Neutrophil (primary cell): ENCODE measurements around the gene KCNIP1.

Experiments used
- H3K27ac ChIP-seq: fragments of 200-600 bp; sonication (generic); 2 replicates; pipeline ENCODE4 v1.5.1; 2016; ENCODE audit warnings: mild to moderate bottlenecking, moderate library complexity
- H3K27me3 ChIP-seq: fragments of 200-600 bp; sonication (generic); 2 replicates; pipeline ENCODE4 v1.6.0; 2016; ENCODE audit warnings: mild to moderate bottlenecking
- H3K36me3 ChIP-seq: fragments of 200-600 bp; sonication (generic); 2 replicates; pipeline ENCODE4 v1.5.1; 2017
- H3K4me1 ChIP-seq, 2 experiments: fragments of 200-600 bp in 1 of 2; sonication (generic) in 1 of 2; 1 replicate in 1 of 2; 2 replicates in 1 of 2; pipeline versions ENCODE4 v1.5.1 to v1.6.1; 2013 to 2016; ENCODE audit warnings: low read depth in 1 of 2, low read length in 1 of 2, mild to moderate bottlenecking in 1 of 2, moderate library complexity in 1 of 2; ENCODE audit not compliant: control insufficient read depth in 1 of 2, insufficient read depth in 1 of 2
- H3K4me3 ChIP-seq, 2 experiments: fragments of 200-600 bp in 1 of 2; sonication (generic) in 1 of 2; 1 replicate in 1 of 2; 2 replicates in 1 of 2; pipeline ENCODE4 v1.5.1; 2013 to 2016; ENCODE audit warnings: low read depth in 1 of 2, low read length in 1 of 2, mild to moderate bottlenecking in 1 of 2, moderate library complexity in 1 of 2
- H3K9me3 ChIP-seq: fragments of 200-600 bp; sonication (generic); 2 replicates; pipeline ENCODE4 v1.5.1; 2016
- TF ChIP-seq, protein P1 (sequence below): fragments of 200-600 bp; sonication (generic); IDR thresholded peaks from 2 replicates; pipeline ENCODE4 v1.5.1; 2016; ENCODE audit warnings: antibody characterized with exemption

KCNIP1 gene

DNA sequence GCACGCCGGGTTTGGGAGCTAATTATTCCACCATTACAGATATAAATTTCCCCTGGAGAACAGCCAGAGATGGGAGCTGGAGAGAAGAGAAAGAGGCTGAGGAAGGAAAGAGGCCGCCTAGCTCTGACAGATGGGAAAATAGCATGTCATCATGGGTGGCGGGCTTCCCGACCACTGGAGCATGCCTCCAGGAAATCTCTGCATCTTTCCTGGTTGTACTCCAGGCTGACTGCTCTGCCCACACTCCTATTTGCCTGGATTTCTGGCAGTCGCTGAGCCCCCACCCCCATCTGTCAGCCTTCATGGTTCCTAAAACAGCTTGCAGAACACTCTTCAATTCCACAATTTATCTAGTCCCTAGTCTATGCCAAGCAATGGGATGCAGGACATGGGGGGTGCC, 265.4 kb downstream of the KCNIP1 start:
- Histone ChIP-seq H3K9me3 (no peaks in the 10 kb centered on the region), H3K27me3 (peaks cover 29% of the 10 kb centered on the region), H3K4me3 (no peak overlapping the region), H3K4me1 (no peaks in the 10 kb centered on the region), H3K27ac (no peak overlapping the region), H3K36me3 (no peaks in the 10 kb centered on the region)
- TF ChIP-seq, protein P1, sequence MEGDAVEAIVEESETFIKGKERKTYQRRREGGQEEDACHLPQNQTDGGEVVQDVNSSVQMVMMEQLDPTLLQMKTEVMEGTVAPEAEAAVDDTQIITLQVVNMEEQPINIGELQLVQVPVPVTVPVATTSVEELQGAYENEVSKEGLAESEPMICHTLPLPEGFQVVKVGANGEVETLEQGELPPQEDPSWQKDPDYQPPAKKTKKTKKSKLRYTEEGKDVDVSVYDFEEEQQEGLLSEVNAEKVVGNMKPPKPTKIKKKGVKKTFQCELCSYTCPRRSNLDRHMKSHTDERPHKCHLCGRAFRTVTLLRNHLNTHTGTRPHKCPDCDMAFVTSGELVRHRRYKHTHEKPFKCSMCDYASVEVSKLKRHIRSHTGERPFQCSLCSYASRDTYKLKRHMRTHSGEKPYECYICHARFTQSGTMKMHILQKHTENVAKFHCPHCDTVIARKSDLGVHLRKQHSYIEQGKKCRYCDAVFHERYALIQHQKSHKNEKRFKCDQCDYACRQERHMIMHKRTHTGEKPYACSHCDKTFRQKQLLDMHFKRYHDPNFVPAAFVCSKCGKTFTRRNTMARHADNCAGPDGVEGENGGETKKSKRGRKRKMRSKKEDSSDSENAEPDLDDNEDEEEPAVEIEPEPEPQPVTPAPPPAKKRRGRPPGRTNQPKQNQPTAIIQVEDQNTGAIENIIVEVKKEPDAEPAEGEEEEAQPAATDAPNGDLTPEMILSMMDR = no peak

DNA sequence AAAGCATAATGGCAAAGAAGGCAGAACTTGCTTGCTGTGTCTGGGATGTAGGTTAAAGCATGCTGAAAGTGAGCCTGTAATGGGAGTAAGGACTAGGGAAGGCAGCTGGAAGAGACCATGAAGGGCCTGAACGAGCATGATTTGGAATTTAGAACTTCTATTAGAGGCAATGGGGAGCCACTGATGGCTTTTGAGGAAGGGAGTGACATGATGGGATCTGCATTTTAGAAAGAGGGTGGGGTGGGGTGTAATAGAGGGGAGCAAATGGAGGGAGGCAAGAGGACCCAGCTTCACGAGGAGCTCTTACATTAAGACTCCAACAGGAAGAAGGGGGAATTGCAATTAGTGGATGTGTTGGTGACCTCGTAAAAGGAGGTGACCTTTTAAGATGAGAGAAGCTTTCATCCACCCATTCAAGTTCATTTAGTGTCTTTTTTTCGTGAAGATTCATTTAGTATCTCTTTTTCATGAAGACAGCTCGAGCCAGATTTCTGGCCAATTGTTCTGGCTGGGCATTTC, 266.1 kb downstream of the KCNIP1 start:
- TF ChIP-seq, protein P1 = no peak
- no peaks in the 10 kb centered on the region for H3K36me3 ChIP-seq
- no peak overlapping the region for H3K27ac ChIP-seq
- H3K27me3 ChIP-seq = peaks cover 29% of the 10 kb centered on the region
- H3K4me1 ChIP-seq = no peaks in the 10 kb centered on the region
- H3K4me3 ChIP-seq = no peak overlapping the region
- H3K9me3 ChIP-seq = no peaks in the 10 kb centered on the region

DNA sequence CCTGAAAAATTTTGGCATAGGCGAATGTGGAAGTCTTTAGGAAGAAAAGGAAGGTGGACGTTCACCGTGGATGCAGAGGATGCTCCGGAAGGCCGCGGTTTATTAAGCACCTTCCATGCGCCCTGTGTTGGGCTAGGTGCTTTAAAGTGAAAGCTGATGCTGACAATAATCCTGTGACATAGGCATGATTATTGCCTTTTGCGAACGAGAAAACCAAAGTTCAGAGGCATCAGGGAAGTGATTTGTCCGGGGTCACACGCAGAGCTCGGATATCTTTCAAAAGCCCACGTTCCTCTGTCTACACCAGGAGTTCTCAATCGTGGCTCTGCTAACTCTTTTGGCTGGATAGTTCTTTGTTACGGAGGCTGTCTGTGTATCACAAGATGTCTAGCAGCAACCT, 267.7 kb downstream of the KCNIP1 start:
- TF ChIP-seq, protein P1 = no peak
- Histone ChIP-seq H3K4me1 (no peaks in the 10 kb centered on the region), H3K36me3 (no peaks in the 10 kb centered on the region), H3K27ac (no peak overlapping the region), H3K9me3 (no peaks in the 10 kb centered on the region), H3K4me3 (no peak overlapping the region), H3K27me3 (peaks cover 29% of the 10 kb centered on the region)

DNA sequence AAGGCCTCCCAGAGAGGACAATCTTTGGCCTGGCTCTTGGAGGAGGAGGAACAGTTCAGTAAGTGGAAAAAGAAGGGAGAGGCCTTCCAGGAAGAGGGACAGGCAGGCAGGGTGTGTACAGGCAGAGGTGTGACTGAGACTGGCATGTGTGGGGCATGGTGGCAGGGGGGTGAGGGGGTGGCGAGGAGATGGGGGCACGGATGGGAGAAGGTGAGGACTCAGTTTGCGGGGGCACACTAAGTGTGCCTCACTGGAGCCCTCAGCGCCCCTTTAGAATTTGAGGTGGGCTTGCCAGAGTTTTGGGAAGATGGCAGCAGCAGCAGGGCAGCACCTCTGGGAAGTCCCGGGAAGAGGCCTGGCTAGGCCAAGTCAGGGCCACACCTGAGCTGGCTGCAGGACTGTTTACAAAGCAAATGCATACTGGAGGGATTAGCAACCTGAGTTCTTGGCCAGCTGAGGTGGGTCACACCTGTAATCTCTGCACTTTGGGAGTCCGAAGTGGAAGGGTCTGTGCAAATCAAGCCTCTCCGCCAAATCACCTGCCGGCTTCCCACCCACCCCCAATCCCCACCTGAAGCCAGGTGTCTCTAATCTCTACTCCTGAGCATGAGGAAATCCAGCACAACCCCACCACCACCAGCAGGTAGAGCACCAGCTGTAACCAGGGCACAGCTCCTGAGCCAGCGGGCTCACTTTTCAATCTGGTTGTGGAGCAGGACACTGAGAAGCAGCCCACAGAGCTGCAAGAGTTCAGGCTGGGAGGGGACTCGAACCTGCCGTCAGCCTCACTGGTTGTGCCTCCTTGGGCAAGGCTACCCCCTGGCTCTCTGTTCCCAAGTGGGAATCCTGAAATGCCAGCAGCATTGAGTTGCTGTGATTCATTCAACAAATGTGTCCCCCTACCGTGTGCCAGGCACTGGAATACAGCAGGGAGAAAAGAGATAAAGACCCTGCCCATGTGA, 269.5 kb downstream of the KCNIP1 start:
- no peak overlapping the region for H3K27ac ChIP-seq
- H3K4me1 ChIP-seq = no peaks in the 10 kb centered on the region
- H3K27me3 ChIP-seq = peaks cover 20% of the 10 kb centered on the region
- TF ChIP-seq, protein P1 = no peak
- H3K9me3 ChIP-seq = no peaks in the 10 kb centered on the region
- H3K36me3 ChIP-seq = no peaks in the 10 kb centered on the region
- H3K4me3 ChIP-seq = no peak overlapping the region

DNA sequence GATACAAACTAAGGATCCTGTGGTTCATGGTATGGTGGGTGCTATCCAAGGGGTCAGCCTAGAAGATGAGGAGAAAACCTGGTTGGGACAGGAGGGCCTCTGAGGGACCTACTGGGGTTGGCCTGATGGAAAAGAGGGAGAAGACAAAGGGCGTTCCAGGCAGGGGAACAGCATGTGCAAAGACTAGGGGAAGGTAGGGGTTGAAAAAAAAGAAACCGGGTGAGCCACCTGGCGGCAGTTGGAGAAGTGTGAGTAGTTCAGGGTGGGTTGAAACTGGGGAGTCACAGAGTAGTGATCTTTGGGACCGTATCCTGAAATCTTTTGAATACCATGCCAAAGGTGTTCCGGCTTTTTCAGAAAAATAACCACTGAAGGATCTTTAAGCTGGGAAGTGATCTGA, 271.0 kb downstream of the KCNIP1 start:
- Histone ChIP-seq H3K27ac (no peak overlapping the region), H3K4me3 (no peak overlapping the region), H3K9me3 (no peaks in the 10 kb centered on the region), H3K36me3 (no peaks in the 10 kb centered on the region), H3K4me1 (no peaks in the 10 kb centered on the region), H3K27me3 (peaks cover 4% of the 10 kb centered on the region)
- TF ChIP-seq, protein P1 = no peak
